Measurements from ENCODE around the gene ZHX3. TPM values are rescaled to one million over a fixed set of nuclear protein-coding genes. Genes with fewer than 3 reads are reported as not detected.

The ZHX3 gene
- total and polyA plus RNA-seq, 9 of the 15 experiments (the other 6 are each of a cell fraction or from before 2014, with no cell fraction given) = 0.80 to 14.6 (median 4.9) TPM

DNA sequence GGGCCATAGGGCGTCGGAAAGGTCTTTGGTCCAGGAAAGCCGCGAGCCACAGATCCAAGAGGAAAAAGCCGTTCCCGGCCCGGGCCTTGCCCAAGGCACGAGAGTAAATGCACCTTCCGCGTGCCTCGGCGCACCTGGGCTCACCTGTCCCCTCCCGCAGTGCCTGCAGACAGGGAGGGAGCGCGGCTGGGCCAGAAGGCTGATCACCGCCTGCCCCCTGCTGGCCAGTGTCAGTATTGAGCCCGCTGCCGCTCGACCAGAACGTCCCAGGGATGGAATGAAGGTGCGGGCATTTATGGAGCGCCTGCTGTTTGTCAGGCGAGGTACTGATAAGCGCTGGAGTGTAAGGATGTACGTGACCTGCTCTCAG, 22.4 kb upstream of the ZHX3 start (continued):
- TF ChIP-seq HNRNPLL (IDR thresholded peaks at IDR 0.05; ENCODE audit: low read depth, low read length, poor library complexity, severe bottlenecking) (no peak), ZNF212 (CRISPR knock-in tag; IDR thresholded peaks at IDR 0.05) (no peak), SRSF7 (optimal IDR thresholded peaks at IDR 0.05; ENCODE audit: low read depth, low read length) (no peak), ZNF586 (CRISPR knock-in tag; conservative IDR thresholded peaks at IDR 0.05) (no peak), ZFP36 (IDR thresholded peaks at IDR 0.05; ENCODE audit: low read depth, low read length, partially characterized antibody) (peak; percentile 84), ZNF311 (CRISPR knock-in tag; IDR thresholded peaks at IDR 0.05) (no peak), MTF1 (CRISPR knock-in tag; IDR thresholded peaks at IDR 0.05; ENCODE audit: borderline replicate concordance) (no peak), NFIX (CRISPR knock-in tag; IDR thresholded peaks at IDR 0.05; ENCODE audit: low read depth) (no peak), MEIS2 (IDR thresholded peaks at IDR 0.05; ENCODE audit: partially characterized antibody) (no peak), GABPB2 (CRISPR knock-in tag; conservative IDR thresholded peaks at IDR 0.05) (no peak), MTA3 (IDR thresholded peaks at IDR 0.05; ENCODE audit: borderline replicate concordance) (peak; percentile 47; the same call in 1 of the 2 replicates), SMARCB1 (IDR thresholded peaks at IDR 0.05; ENCODE audit: insufficient read length, low read depth) (no peak), TAL1 (IDR thresholded peaks at IDR 0.05) (no peak), TBP (optimal IDR thresholded peaks at IDR 0.05; ENCODE audit: low read depth, low read length) (no peak), KDM1A (IDR thresholded peaks at IDR 0.05) (peak in 1 of 2 experiments; percentile 55; a peak in 1 of 4 replicates), NEUROD1 (IDR thresholded peaks at IDR 0.05; ENCODE audit: borderline replicate concordance, low read depth, low read length, partially characterized antibody) (no peak), KAT8 (IDR thresholded peaks at IDR 0.05; ENCODE audit: low read depth) (no peak)
- TF ChIP-seq, protein P1, sequence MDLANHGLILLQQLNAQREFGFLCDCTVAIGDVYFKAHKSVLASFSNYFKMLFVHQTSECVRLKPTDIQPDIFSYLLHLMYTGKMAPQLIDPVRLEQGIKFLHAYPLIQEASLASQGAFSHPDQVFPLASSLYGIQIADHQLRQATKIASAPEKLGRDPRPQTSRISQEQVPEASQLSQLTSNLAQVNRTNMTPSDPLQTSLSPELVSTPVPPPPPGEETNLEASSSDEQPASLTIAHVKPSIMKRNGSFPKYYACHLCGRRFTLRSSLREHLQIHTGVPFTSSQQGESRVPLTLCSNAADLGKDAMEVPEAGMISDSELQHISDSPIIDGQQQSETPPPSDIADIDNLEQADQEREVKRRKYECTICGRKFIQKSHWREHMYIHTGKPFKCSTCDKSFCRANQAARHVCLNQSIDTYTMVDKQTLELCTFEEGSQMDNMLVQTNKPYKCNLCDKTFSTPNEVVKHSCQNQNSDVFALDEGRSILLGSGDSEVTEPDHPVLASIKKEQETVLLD (IDR thresholded peaks at IDR 0.05) = no peak
- TF ChIP-seq, protein P2, sequence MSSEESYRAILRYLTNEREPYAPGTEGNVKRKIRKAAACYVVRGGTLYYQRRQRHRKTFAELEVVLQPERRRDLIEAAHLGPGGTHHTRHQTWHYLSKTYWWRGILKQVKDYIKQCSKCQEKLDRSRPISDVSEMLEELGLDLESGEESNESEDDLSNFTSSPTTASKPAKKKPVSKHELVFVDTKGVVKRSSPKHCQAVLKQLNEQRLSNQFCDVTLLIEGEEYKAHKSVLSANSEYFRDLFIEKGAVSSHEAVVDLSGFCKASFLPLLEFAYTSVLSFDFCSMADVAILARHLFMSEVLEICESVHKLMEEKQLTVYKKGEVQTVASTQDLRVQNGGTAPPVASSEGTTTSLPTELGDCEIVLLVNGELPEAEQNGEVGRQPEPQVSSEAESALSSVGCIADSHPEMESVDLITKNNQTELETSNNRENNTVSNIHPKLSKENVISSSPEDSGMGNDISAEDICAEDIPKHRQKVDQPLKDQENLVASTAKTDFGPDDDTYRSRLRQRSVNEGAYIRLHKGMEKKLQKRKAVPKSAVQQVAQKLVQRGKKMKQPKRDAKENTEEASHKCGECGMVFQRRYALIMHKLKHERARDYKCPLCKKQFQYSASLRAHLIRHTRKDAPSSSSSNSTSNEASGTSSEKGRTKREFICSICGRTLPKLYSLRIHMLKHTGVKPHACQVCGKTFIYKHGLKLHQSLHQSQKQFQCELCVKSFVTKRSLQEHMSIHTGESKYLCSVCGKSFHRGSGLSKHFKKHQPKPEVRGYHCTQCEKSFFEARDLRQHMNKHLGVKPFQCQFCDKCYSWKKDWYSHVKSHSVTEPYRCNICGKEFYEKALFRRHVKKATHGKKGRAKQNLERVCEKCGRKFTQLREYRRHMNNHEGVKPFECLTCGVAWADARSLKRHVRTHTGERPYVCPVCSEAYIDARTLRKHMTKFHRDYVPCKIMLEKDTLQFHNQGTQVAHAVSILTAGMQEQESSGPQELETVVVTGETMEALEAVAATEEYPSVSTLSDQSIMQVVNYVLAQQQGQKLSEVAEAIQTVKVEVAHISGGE (CRISPR knock-in tag; IDR thresholded peaks at IDR 0.05) = no peak; a peak in 1 of 6 replicates
- TF ChIP-seq, protein P3, sequence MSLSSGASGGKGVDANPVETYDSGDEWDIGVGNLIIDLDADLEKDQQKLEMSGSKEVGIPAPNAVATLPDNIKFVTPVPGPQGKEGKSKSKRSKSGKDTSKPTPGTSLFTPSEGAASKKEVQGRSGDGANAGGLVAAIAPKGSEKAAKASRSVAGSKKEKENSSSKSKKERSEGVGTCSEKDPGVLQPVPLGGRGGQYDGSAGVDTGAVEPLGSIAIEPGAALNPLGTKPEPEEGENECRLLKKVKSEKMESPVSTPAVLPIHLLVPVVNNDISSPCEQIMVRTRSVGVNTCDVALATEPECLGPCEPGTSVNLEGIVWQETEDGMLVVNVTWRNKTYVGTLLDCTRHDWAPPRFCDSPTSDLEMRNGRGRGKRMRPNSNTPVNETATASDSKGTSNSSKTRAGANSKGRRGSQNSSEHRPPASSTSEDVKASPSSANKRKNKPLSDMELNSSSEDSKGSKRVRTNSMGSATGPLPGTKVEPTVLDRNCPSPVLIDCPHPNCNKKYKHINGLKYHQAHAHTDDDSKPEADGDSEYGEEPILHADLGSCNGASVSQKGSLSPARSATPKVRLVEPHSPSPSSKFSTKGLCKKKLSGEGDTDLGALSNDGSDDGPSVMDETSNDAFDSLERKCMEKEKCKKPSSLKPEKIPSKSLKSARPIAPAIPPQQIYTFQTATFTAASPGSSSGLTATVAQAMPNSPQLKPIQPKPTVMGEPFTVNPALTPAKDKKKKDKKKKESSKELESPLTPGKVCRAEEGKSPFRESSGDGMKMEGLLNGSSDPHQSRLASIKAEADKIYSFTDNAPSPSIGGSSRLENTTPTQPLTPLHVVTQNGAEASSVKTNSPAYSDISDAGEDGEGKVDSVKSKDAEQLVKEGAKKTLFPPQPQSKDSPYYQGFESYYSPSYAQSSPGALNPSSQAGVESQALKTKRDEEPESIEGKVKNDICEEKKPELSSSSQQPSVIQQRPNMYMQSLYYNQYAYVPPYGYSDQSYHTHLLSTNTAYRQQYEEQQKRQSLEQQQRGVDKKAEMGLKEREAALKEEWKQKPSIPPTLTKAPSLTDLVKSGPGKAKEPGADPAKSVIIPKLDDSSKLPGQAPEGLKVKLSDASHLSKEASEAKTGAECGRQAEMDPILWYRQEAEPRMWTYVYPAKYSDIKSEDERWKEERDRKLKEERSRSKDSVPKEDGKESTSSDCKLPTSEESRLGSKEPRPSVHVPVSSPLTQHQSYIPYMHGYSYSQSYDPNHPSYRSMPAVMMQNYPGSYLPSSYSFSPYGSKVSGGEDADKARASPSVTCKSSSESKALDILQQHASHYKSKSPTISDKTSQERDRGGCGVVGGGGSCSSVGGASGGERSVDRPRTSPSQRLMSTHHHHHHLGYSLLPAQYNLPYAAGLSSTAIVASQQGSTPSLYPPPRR (CRISPR knock-in tag; IDR thresholded peaks at IDR 0.05; ENCODE audit: borderline replicate concordance) = no peak
